IMR-90 (cell line): ENCODE data around the gene HTT.

Experiments
- MAFK ChIP-seq: IDR thresholded peaks from 2 replicates; pipeline ENCODE4 v1.6.1; 2012; ENCODE audit warnings: low read depth, low read length, improper control_type of control experiment
- MAZ ChIP-seq: IDR thresholded peaks from 2 replicates; pipeline ENCODE4 v1.6.1; 2012; ENCODE audit warnings: low read depth, mild to moderate bottlenecking, low read length, improper control_type of control experiment, moderate library complexity, borderline replicate concordance
- POLR2A ChIP-seq: IDR thresholded peaks from 2 replicates; pipeline ENCODE4 v1.6.1; 2012; ENCODE audit warnings: mild to moderate bottlenecking, low read depth, low read length
- RAD21 ChIP-seq: IDR thresholded peaks from 2 replicates; pipeline ENCODE4 v1.6.1; 2012; ENCODE audit warnings: low read length, improper control_type of control experiment
- RFX5 ChIP-seq: IDR thresholded peaks from 2 replicates; pipeline ENCODE4 v1.8.0; 2012; ENCODE audit warnings: low read depth, mild to moderate bottlenecking, low read length, moderate library complexity
- TF ChIP-seq, protein P1 (sequence below): conservative IDR thresholded peaks from 2 replicates; pipeline ENCODE4 v1.5.1; 2012; ENCODE audit warnings: mild to moderate bottlenecking, low read depth, low read length, improper control_type of control experiment

- TF ChIP-seq, protein P1, sequence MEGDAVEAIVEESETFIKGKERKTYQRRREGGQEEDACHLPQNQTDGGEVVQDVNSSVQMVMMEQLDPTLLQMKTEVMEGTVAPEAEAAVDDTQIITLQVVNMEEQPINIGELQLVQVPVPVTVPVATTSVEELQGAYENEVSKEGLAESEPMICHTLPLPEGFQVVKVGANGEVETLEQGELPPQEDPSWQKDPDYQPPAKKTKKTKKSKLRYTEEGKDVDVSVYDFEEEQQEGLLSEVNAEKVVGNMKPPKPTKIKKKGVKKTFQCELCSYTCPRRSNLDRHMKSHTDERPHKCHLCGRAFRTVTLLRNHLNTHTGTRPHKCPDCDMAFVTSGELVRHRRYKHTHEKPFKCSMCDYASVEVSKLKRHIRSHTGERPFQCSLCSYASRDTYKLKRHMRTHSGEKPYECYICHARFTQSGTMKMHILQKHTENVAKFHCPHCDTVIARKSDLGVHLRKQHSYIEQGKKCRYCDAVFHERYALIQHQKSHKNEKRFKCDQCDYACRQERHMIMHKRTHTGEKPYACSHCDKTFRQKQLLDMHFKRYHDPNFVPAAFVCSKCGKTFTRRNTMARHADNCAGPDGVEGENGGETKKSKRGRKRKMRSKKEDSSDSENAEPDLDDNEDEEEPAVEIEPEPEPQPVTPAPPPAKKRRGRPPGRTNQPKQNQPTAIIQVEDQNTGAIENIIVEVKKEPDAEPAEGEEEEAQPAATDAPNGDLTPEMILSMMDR: no peak
- TF ChIP-seq RFX5 (no peak), POLR2A (no peak), MAZ (no peak), MAFK (no peak), RAD21 (no peak)
These were observed 171.2 kb downstream of the HTT start for GRCh38 chr4:3245676-3246075.
